Mesendoderm (in vitro differentiated cells): Measurements from ENCODE around the gene IVNS1ABP.
"Not testable (repeated sequence)": the region's sequence is repeated elsewhere in the genome, so short reads cannot be mapped to it uniquely, and the experiment has no call there.

Experiments used
- DNase-seq: peaks from one replicate; pipeline ENCODE4 v3.0.0; 2013
- H2AK5ac ChIP-seq: 2 replicates; pipeline ENCODE4 v1.6.1; 2013; ENCODE audit warnings: low read length, inconsistent platforms
- H2BK120ac ChIP-seq: 2 replicates; pipeline ENCODE4 v1.6.1; 2013; ENCODE audit warnings: low read depth, mild to moderate bottlenecking, low read length, moderate library complexity, mixed read lengths
- H2BK15ac ChIP-seq: replicated peaks from 2 replicates; pipeline ENCODE4 v1.6.1; 2013; ENCODE audit warnings: low read depth, mild to moderate bottlenecking, moderate library complexity
- H2BK5ac ChIP-seq: 2 replicates; pipeline ENCODE4 v1.6.1; 2013; ENCODE audit warnings: low read length, inconsistent platforms
- H3K18ac ChIP-seq: 2 replicates; pipeline ENCODE4 v1.6.1; 2013; ENCODE audit warnings: mild to moderate bottlenecking, low read length, mixed read lengths
- H3K23ac ChIP-seq: one replicate; pipeline ENCODE4 v1.6.1; 2013; ENCODE audit warnings: low read length
- H3K27ac ChIP-seq: 2 replicates; pipeline ENCODE4 v1.5.1; 2013; ENCODE audit warnings: low read depth, mild to moderate bottlenecking, inconsistent platforms, low read length, moderate library complexity
- H3K27me3 ChIP-seq: 2 replicates; pipeline ENCODE4 v1.6.1; 2013; ENCODE audit warnings: low read length, control low read depth, mild to moderate bottlenecking, inconsistent platforms; ENCODE audit not compliant: insufficient read depth, poor library complexity
- H3K36me3 ChIP-seq: 2 replicates; pipeline ENCODE4 v1.6.1; 2013; ENCODE audit warnings: low read length, inconsistent platforms; ENCODE audit not compliant: control insufficient read depth, insufficient read depth
- H3K4ac ChIP-seq: one replicate; pipeline ENCODE4 v1.6.1; 2013; ENCODE audit warnings: low read depth, mild to moderate bottlenecking, low read length, moderate library complexity
- H3K4me1 ChIP-seq: 2 replicates; pipeline ENCODE4 v1.6.1; 2013; ENCODE audit warnings: low read depth, low read length, inconsistent platforms; ENCODE audit not compliant: control insufficient read depth
- H3K4me2 ChIP-seq: 2 replicates; pipeline ENCODE4 v1.6.1; 2013; ENCODE audit warnings: low read length
- H3K4me3 ChIP-seq: 2 replicates; pipeline ENCODE4 v1.5.1; 2013; ENCODE audit warnings: mild to moderate bottlenecking, low read length
- H3K56ac ChIP-seq: one replicate; pipeline ENCODE4 v1.6.1; 2013; ENCODE audit warnings: low read length
- H3K79me1 ChIP-seq: 2 replicates; pipeline ENCODE4 v1.6.1; 2013; ENCODE audit warnings: low read length, inconsistent platforms
- H3K79me2 ChIP-seq: 2 replicates; pipeline ENCODE4 v1.6.1; 2013; ENCODE audit warnings: mild to moderate bottlenecking, low read length; ENCODE audit not compliant: control insufficient read depth, insufficient read depth
- H3K9ac ChIP-seq: 2 replicates; pipeline ENCODE4 v1.6.1; 2013; ENCODE audit warnings: low read length, inconsistent platforms
- H4K5ac ChIP-seq: one replicate; pipeline ENCODE4 v1.6.1; 2013; ENCODE audit warnings: low read length
- H4K8ac ChIP-seq: one replicate; pipeline ENCODE4 v1.6.1; 2013; ENCODE audit warnings: low read depth, mild to moderate bottlenecking, control low read depth, low read length, moderate library complexity
- WGBS: extraction: QIAGEN DNeasy Blood & Tissue Kit; methylation state at CpG from one replicate; pipeline ENCODE4 v1.1.7; 2013; ENCODE audit warnings: low lambda C conversion rate, missing lambda C conversion rate; ENCODE audit not compliant: insufficient coverage; ENCODE audit errors: extremely low coverage; 5-methylcytosine and 5-hydroxymethylcytosine counted together

IVNS1ABP gene

DNA sequence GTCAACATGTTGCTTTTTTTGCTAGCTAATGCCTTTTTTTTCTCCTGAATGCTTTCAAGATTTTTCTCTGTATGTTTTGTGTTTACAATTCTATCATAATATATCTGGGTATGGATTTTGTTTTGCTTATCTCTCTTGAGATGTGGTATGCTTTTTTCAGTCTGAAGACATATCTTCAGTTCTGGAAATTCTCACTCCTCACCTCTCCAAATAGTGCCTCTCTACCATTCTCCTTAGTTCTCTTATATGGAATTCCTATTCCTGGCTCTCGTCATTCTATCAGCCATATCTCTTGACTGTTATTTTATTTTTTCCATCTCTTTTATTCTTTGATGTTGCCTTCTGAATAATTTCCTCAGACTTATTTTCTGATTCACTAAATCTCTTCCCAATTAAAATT, 58.4 kb downstream of the IVNS1ABP start:
- Histone ChIP-seq H4K5ac (no peak overlapping the region), H3K4ac (no peak overlapping the region), H3K27me3 (no peaks in the 10 kb centered on the region), H3K23ac (no peak overlapping the region), H2BK5ac (no peak overlapping the region), H3K4me1 (no peaks in the 10 kb centered on the region), H2AK5ac (no peak overlapping the region), H3K9ac (no peak overlapping the region), H3K79me1 (no peaks in the 10 kb centered on the region), H4K8ac (no peak overlapping the region), H3K36me3 (no peaks in the 10 kb centered on the region), H3K56ac (no peak overlapping the region), H3K18ac (no peak overlapping the region), H2BK15ac (no peak overlapping the region), H3K79me2 (no peaks in the 10 kb centered on the region), H3K27ac (no peak overlapping the region), H3K4me2 (no peak overlapping the region), H3K4me3 (no peak overlapping the region), H2BK120ac (no peak overlapping the region)
- DNase-seq, result no peak
- no CpG with 5 or more reads among the region's 1 CpG for WGBS

DNA sequence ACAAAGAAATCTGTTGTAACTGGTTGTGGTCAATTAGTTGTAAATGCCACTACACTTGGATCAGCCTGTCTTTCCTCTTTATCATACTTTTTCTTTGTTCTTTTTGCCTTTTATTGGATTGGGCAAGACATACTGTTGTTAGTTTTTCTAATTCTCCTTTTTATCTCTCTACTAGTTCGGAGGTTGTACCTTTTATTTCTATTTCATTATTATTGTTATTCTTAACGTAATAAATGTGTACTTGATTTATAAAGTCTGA, 59.2 kb downstream of the IVNS1ABP start:
- Histone ChIP-seq H2BK5ac (no peak overlapping the region), H3K27ac (no peak overlapping the region), H4K8ac (no peak overlapping the region), H3K79me1 (no peaks in the 10 kb centered on the region), H3K56ac (no peak overlapping the region), H3K27me3 (no peaks in the 10 kb centered on the region), H3K18ac (no peak overlapping the region), H2AK5ac (no peak overlapping the region), H3K4me3 (no peak overlapping the region), H3K36me3 (no peaks in the 10 kb centered on the region), H3K4me2 (no peak overlapping the region), H3K23ac (no peak overlapping the region), H3K79me2 (no peaks in the 10 kb centered on the region), H4K5ac (no peak overlapping the region), H2BK120ac (no peak overlapping the region), H2BK15ac (no peak overlapping the region), H3K9ac (no peak overlapping the region), H3K4me1 (no peaks in the 10 kb centered on the region), H3K4ac (no peak overlapping the region)
- no peak for DNase-seq
- WGBS, result no CpG with 5 or more reads among the region's 2 CpGs

GRCh38 chr1:185257116-185257949, 59.7 kb downstream of the IVNS1ABP start:
- H2BK120ac ChIP-seq, H3K27me3 ChIP-seq, H3K18ac ChIP-seq, H3K4ac ChIP-seq, H2BK15ac ChIP-seq, H3K4me1 ChIP-seq, H3K9ac ChIP-seq, H3K4me2 ChIP-seq, H3K79me1 ChIP-seq, H3K4me3 ChIP-seq, H3K27ac ChIP-seq, DNase-seq, H4K5ac ChIP-seq, H3K56ac ChIP-seq, H3K23ac ChIP-seq, H2AK5ac ChIP-seq, H2BK5ac ChIP-seq, H3K36me3 ChIP-seq, H3K79me2 ChIP-seq, H4K8ac ChIP-seq: not testable (repeated sequence)
- WGBS, result no CpG with 5 or more reads among the region's 32 CpGs

- not testable (repeated sequence) for H2AK5ac ChIP-seq, H3K79me1 ChIP-seq, H3K27me3 ChIP-seq, DNase-seq, H3K79me2 ChIP-seq, H3K4me3 ChIP-seq, H3K36me3 ChIP-seq, H3K4ac ChIP-seq, H3K23ac ChIP-seq, H3K27ac ChIP-seq, H2BK5ac ChIP-seq, H3K4me1 ChIP-seq, H2BK120ac ChIP-seq, H4K5ac ChIP-seq, H2BK15ac ChIP-seq, H3K4me2 ChIP-seq, H3K18ac ChIP-seq, H4K8ac ChIP-seq, H3K56ac ChIP-seq, H3K9ac ChIP-seq
- no CpG with 5 or more reads among the region's 6 CpGs for WGBS
These were observed 61.4 kb downstream of the IVNS1ABP start for GRCh38 chr1:185255595-185255994.

DNA sequence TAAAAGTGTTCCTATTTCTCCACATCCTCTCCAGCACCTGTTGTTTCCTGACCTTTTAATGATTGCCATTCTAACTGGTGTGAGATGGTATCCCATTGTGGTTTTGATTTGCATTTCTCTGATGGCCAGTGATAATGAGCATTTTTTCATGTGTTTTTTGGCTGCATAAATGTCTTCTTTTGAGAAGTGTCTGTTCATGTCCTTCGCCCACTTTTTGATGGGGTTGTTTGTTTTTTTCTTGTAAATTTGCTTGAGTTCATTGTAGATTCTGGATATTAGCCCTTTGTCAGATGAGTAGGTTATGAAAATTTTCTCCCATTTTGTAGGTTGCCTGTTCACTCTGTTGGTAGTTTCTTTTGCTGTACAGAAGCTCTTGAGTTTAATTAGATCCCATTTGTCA, 64.6 kb downstream of the IVNS1ABP start:
- H3K56ac ChIP-seq, DNase-seq, H2BK5ac ChIP-seq, H3K4me2 ChIP-seq, H3K27ac ChIP-seq, H3K79me1 ChIP-seq, H3K18ac ChIP-seq, H2AK5ac ChIP-seq, H3K27me3 ChIP-seq, H3K4me1 ChIP-seq, H4K8ac ChIP-seq, H2BK120ac ChIP-seq, H4K5ac ChIP-seq, H2BK15ac ChIP-seq, H3K4ac ChIP-seq, H3K36me3 ChIP-seq, H3K4me3 ChIP-seq, H3K23ac ChIP-seq, H3K9ac ChIP-seq, H3K79me2 ChIP-seq: not testable (repeated sequence)
- WGBS, result no CpG with 5 or more reads among the region's 1 CpG

DNA sequence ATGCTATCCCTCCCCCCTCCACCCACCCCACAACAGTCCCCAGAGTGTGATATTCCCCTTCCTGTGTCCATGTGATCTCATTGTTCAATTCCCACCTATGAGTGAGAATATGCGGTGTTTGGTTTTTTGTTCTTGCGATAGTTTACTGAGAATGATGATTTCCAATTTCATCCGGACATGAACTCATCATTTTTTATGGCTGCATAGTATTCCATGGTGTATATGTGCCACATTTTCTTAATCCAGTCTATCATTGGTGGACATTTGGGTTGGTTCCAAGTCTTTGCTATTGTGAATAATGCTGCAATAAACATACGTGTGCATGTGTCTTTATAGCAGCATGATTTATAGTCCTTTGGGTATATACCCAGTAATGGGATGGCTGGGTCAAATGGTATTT, 65.1 kb downstream of the IVNS1ABP start:
- H4K8ac ChIP-seq, H3K56ac ChIP-seq, H3K9ac ChIP-seq, H3K4me1 ChIP-seq, H2BK120ac ChIP-seq, H3K27ac ChIP-seq, DNase-seq, H2BK5ac ChIP-seq, H3K36me3 ChIP-seq, H4K5ac ChIP-seq, H3K79me2 ChIP-seq, H2AK5ac ChIP-seq, H3K27me3 ChIP-seq, H3K4me3 ChIP-seq, H3K4ac ChIP-seq, H3K4me2 ChIP-seq, H3K23ac ChIP-seq, H2BK15ac ChIP-seq, H3K79me1 ChIP-seq, H3K18ac ChIP-seq: not testable (repeated sequence)
- WGBS, result no CpG with 5 or more reads among the region's 4 CpGs
